SK-N-SH treated with all-trans-retinoic acid at 6 μM for 48 hours (cell line): ENCODE measurements around the gene KIAA0753.

Source experiments
- ARNTL ChIP-seq: fragments of 450-650 bp; formaldehyde crosslinking; IDR thresholded peaks from 2 replicates; pipeline ENCODE4 v1.5.0; 2020; ENCODE audit warnings: low read depth, mild to moderate bottlenecking, moderate library complexity, borderline replicate concordance
- OSR1 ChIP-seq: fragments of 250-450 bp; sonication (Bioruptor Pico); IDR thresholded peaks from 2 replicates; pipeline ENCODE4 v1.8.0; 2022; ENCODE audit warnings: moderate library complexity, mild to moderate bottlenecking, inconsistent platforms
- SNAI2 ChIP-seq: fragments of 250-450 bp; sonication (Bioruptor Pico); IDR thresholded peaks from 2 replicates; pipeline ENCODE4 v1.5.0; 2020; ENCODE audit warnings: mild to moderate bottlenecking, moderate library complexity
- TCF4 ChIP-seq: fragments of 250-450 bp; sonication (Bioruptor Pico); IDR thresholded peaks from 2 replicates; pipeline ENCODE4 v1.8.0; 2021; ENCODE audit warnings: mild to moderate bottlenecking, moderate library complexity, borderline replicate concordance
- TOX ChIP-seq: fragments of 250-450 bp; sonication (Bioruptor Pico); IDR thresholded peaks from 2 replicates; pipeline ENCODE4 v1.8.0; 2021; ENCODE audit warnings: mild to moderate bottlenecking, moderate library complexity, borderline replicate concordance
- ZC3H10 ChIP-seq: fragments of 250-450 bp; sonication (Bioruptor Pico); IDR thresholded peaks from 2 replicates; pipeline ENCODE4 v1.5.1; 2021; ENCODE audit warnings: mild to moderate bottlenecking, moderate library complexity
- ZFP3 ChIP-seq: fragments of 250-450 bp; sonication (Bioruptor Pico); IDR thresholded peaks from 2 replicates; pipeline ENCODE4 v1.5.0; 2020; ENCODE audit warnings: mild to moderate bottlenecking, moderate library complexity
- ZNF565 ChIP-seq: fragments of 450-650 bp; formaldehyde crosslinking; conservative IDR thresholded peaks from 2 replicates; pipeline ENCODE4 v1.5.0; 2020; ENCODE audit warnings: low read depth, mild to moderate bottlenecking, moderate library complexity
- ZNF70 ChIP-seq: fragments of 450-650 bp; formaldehyde crosslinking; IDR thresholded peaks from 2 replicates; pipeline ENCODE4 v1.5.0; 2020; ENCODE audit warnings: mild to moderate bottlenecking, moderate library complexity
- TF ChIP-seq, protein P1 (sequence below): fragments of 250-450 bp; sonication (Bioruptor Pico); IDR thresholded peaks from 2 replicates; pipeline ENCODE4 v1.5.1; 2020; ENCODE audit warnings: low read depth, mild to moderate bottlenecking, moderate library complexity

- no peak for TF ChIP-seq OSR1 (CRISPR knock-in tag)
- TF ChIP-seq ZNF565, result no peak
- no peak for TF ChIP-seq TOX (CRISPR knock-in tag)
- no peak for TF ChIP-seq ZC3H10
- peak; percentile 5; the same call in 1 of the 2 replicates for TF ChIP-seq ZFP3 (CRISPR knock-in tag)
- no peak for TF ChIP-seq SNAI2
- no peak for TF ChIP-seq TCF4 (CRISPR knock-in tag)
- TF ChIP-seq, protein P1, sequence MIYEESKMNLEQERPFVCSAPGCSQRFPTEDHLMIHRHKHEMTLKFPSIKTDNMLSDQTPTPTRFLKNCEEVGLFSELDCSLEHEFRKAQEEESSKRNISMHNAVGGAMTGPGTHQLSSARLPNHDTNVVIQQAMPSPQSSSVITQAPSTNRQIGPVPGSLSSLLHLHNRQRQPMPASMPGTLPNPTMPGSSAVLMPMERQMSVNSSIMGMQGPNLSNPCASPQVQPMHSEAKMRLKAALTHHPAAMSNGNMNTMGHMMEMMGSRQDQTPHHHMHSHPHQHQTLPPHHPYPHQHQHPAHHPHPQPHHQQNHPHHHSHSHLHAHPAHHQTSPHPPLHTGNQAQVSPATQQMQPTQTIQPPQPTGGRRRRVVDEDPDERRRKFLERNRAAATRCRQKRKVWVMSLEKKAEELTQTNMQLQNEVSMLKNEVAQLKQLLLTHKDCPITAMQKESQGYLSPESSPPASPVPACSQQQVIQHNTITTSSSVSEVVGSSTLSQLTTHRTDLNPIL, result no peak
- TF ChIP-seq ZNF70 (CRISPR knock-in tag), result no peak
- TF ChIP-seq ARNTL (CRISPR knock-in tag), result no peak
Observed at GRCh38 chr17:6641247-6641863, 844 bp upstream of the KIAA0753 start.
